ENCODE results near the gene RPL10. TPM values are rescaled to one million over a fixed set of nuclear protein-coding genes. Genes with fewer than 3 reads are reported as not detected.

RPL10 gene
- total and polyA plus RNA-seq, 2 of the 13 experiments (the other 11 are each of a cell fraction or from before 2014, with no cell fraction given) = 2,381 to 4,713 TPM

DNA sequence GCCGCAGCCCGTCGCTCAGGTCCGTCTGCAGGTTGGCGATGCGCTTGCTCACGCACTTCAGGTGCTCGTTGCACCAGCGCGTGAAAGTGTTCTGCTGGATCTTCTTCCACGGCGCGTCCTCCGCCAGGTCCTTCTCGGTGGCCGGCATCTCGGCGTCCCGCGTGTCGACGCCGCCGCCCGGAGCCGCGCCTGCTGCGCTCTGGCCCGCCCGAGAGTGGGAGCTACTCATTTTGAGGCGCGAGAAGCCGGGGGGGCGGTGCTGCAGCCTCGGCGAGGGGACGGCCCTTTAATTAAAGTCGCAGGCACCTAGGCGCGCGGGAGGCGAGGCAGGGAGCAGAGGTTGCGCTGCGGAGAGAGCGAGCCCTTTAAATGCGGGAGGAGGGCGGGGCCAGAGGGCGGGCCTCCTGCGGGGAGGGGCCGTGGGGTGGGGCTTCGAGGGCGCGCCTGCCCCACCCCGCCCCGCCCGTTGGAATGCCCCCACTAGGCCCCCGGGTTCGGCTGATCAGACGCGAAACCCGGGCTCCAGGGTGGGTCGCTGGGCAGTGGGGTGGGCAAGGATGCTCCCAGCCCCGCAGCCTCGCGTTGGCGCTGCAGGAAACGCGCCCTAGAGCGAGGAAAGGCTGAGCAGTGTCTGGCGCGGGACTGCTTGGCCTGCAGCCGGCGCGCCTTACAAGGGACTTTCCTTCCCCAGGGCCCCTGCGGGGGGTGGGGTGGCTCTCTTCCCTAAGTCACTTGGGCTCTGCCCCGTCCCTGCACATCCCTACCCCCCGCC, 27.0 kb upstream of the RPL10 start (continued):
- TF ChIP-seq, protein P1, sequence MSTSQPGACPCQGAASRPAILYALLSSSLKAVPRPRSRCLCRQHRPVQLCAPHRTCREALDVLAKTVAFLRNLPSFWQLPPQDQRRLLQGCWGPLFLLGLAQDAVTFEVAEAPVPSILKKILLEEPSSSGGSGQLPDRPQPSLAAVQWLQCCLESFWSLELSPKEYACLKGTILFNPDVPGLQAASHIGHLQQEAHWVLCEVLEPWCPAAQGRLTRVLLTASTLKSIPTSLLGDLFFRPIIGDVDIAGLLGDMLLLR (CRISPR knock-in tag; IDR thresholded peaks at IDR 0.05) = no peak
- TF ChIP-seq MEIS1 (CRISPR knock-in tag; IDR thresholded peaks at IDR 0.05; ENCODE audit: borderline replicate concordance) (no peak), GZF1 (CRISPR knock-in tag; IDR thresholded peaks at IDR 0.05) (no peak), ZNF430 (CRISPR knock-in tag; IDR thresholded peaks at IDR 0.05) (0 out of 2 replicates have a peak, but pooled peaks have one; percentile 64), JUND (CRISPR knock-in tag; IDR thresholded peaks at IDR 0.05) (no peak), PHF21A (CRISPR knock-in tag; IDR thresholded peaks at IDR 0.05) (peak; percentile 64), ETS1 (CRISPR knock-in tag; IDR thresholded peaks at IDR 0.05) (no peak), ZNF605 (CRISPR knock-in tag; IDR thresholded peaks at IDR 0.05) (no peak), HOMEZ (CRISPR knock-in tag; IDR thresholded peaks at IDR 0.05; ENCODE audit: low read depth) (no peak), RCOR2 (CRISPR knock-in tag; IDR thresholded peaks at IDR 0.05) (no peak), MBD4 (IDR thresholded peaks at IDR 0.05; ENCODE audit: borderline replicate concordance, low read length) (no peak), THAP7 (CRISPR knock-in tag; IDR thresholded peaks at IDR 0.05) (no peak; the same call in 1 of the 2 replicates), NR2F2 (IDR thresholded peaks at IDR 0.05; ENCODE audit: borderline replicate concordance, low read depth) (no peak), ZFP36 (IDR thresholded peaks at IDR 0.05; ENCODE audit: borderline replicate concordance, low read depth, low read length, partially characterized antibody) (no peak), MNT (IDR thresholded peaks at IDR 0.05) (no peak), GABPA (IDR thresholded peaks at IDR 0.05; ENCODE audit: low read depth, low read length) (no peak), GABPA (CRISPR knock-in tag; IDR thresholded peaks at IDR 0.05; ENCODE audit: low read depth) (no peak), ZNF790 (CRISPR knock-in tag; IDR thresholded peaks at IDR 0.05; ENCODE audit: borderline replicate concordance) (no peak), ZNF256 (CRISPR knock-in tag; conservative IDR thresholded peaks at IDR 0.05) (no peak)
- TF ChIP-seq, protein P2, sequence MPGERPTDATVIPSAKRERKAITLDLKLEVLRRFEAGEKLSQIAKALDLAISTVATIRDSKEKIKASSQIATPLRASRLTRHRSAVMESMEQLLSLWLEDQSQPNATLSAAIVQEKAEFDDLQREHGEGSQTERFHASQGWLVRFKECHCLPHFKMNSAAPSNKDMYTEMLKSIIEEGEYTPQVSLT (CRISPR knock-in tag; IDR thresholded peaks at IDR 0.05; ENCODE audit: borderline replicate concordance, low read depth) = no peak
- TF ChIP-seq, protein P3, sequence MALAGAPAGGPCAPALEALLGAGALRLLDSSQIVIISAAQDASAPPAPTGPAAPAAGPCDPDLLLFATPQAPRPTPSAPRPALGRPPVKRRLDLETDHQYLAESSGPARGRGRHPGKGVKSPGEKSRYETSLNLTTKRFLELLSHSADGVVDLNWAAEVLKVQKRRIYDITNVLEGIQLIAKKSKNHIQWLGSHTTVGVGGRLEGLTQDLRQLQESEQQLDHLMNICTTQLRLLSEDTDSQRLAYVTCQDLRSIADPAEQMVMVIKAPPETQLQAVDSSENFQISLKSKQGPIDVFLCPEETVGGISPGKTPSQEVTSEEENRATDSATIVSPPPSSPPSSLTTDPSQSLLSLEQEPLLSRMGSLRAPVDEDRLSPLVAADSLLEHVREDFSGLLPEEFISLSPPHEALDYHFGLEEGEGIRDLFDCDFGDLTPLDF (CRISPR knock-in tag; IDR thresholded peaks at IDR 0.05) = no peak

Measured in HepG2 (cell line).